ENCODE measurements around the gene CD79A. TPM values are rescaled to one million over a fixed set of nuclear protein-coding genes. Genes with fewer than 3 reads are reported as not detected.

CD79A gene
- total RNA-seq (2014; rRNA removed; shearing (Covaris generic); ENCODE audit: low replicate concordance), result 970 and 1,036 TPM in 2 replicates

GRCh38 chr19:41876847-41877832 lies at the start of gene CD79A:
Gene CD79A, plus strand, starts transcription at chr19:41877279. Its CDS starts 26 bp downstream, at chr19:41877305.
- peak within 1 kb of the TSS; percentile 91 for H3K4me3 ChIP-seq (ENCODE audit: low read length)
- H2AFZ ChIP-seq (ENCODE audit: low read length), result no peak within 1 kb of the TSS
- peaks cover 6% of the 10 kb centered on the region; the same call in 1 of the 2 replicates for H3K36me3 ChIP-seq (ENCODE audit: insufficient read depth, low read length)
- DNase-seq, result peak; percentile 98
- H3K9me3 ChIP-seq (ENCODE audit: low read length), result no peaks in the 10 kb centered on the region
- peaks cover 64% of the 10 kb centered on the region for H3K4me1 ChIP-seq (ENCODE audit: low read length)
- no peaks in the 10 kb centered on the region for H3K9me2 ChIP-seq (replicated peaks; ENCODE audit: insufficient read depth, low read length)
- H3K9ac ChIP-seq (ENCODE audit: low read length), result peak within 1 kb of the TSS; percentile 99
- no peaks in the 10 kb centered on the region for H3K27me3 ChIP-seq (ENCODE audit: low read length)
- H4K20me1 ChIP-seq (ENCODE audit: insufficient read depth, low read depth, low read length), result no peaks in the 10 kb centered on the region
- peak within 1 kb of the TSS; percentile 99 for H3K27ac ChIP-seq (ENCODE audit: low read length)
- H3K4me2 ChIP-seq (ENCODE audit: low read depth, low read length, poor library complexity, severe bottlenecking), result peak within 1 kb of the TSS; percentile 97
- H3K79me2 ChIP-seq (ENCODE audit: low read length), result peaks cover 26% of the 10 kb centered on the region

DNA sequence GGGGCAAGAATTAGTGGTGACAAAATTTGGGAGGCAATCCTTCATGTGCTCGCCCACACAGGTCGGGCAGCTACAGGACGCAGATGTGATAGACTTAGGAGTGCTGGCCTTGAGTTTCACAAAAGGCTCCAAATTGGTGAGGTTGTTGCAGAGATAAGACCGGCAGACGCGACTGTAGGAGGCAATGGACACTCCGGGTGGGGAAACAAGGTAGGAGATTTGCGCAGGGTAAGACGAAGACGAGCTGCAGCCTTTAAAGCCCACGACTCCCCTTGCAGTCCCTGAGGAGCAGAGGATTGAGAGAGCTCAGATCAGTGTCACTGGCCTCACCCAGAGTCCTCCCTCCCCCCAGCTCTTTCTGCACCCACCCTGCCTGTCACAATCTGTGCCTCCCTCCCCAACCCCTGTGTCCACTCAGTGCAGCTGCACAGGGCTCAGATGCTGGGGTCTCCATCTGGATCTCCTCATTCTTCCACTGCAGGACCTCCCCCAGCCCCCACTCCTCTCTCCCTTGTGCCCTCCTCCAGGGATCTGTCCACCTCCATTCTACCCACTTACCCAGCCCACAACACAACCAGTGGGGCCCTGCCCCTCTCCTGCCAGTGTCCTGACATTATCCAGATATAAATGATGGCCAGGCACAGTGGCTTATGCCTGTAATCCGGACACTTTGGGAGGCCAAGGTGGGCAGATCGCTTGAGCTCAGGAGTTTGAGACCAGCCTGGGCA lies 38.9 kb upstream of the CD79A start:
- H3K9ac ChIP-seq (ENCODE audit: low read length), result no peak overlapping the region

GRCh38 chr19:41839211-41839610 lies 37.9 kb upstream of the CD79A start:
- no peak overlapping the region for H3K4me3 ChIP-seq (ENCODE audit: low read length)
- H3K36me3 ChIP-seq (ENCODE audit: insufficient read depth, low read length), result no peaks in the 10 kb centered on the region
- no peaks in the 10 kb centered on the region for H3K9me3 ChIP-seq (ENCODE audit: low read length)
- H3K4me1 ChIP-seq (ENCODE audit: low read length), result peaks cover 9% of the 10 kb centered on the region
- H3K27me3 ChIP-seq (ENCODE audit: low read length), result no peaks in the 10 kb centered on the region
- no peak for DNase-seq
- no peaks in the 10 kb centered on the region for H3K9me2 ChIP-seq (replicated peaks; ENCODE audit: insufficient read depth, low read length)
- H4K20me1 ChIP-seq (ENCODE audit: insufficient read depth, low read depth, low read length), result 0 out of 2 replicates have a peak, but pooled peaks cover 3% of the 10 kb centered on the region
- no peaks in the 10 kb centered on the region for H3K79me2 ChIP-seq (ENCODE audit: low read length)
- H3K4me2 ChIP-seq (ENCODE audit: low read depth, low read length, poor library complexity, severe bottlenecking), result no peak overlapping the region
- H3K27ac ChIP-seq (ENCODE audit: low read length), result no peak overlapping the region
- H2AFZ ChIP-seq (ENCODE audit: low read length), result no peak overlapping the region
- H3K9ac ChIP-seq (ENCODE audit: low read length), result no peak overlapping the region

More for the DNA sequence above, 38.9 kb upstream of the CD79A start:
- no peak for DNase-seq
- H3K9me3 ChIP-seq (ENCODE audit: low read length), result no peaks in the 10 kb centered on the region
- no peaks in the 10 kb centered on the region for H3K79me2 ChIP-seq (ENCODE audit: low read length)
- no peaks in the 10 kb centered on the region for H3K27me3 ChIP-seq (ENCODE audit: low read length)
- 0 out of 2 replicates have a peak, but pooled peaks cover 3% of the 10 kb centered on the region for H4K20me1 ChIP-seq (ENCODE audit: insufficient read depth, low read depth, low read length)
- peaks cover 9% of the 10 kb centered on the region for H3K4me1 ChIP-seq (ENCODE audit: low read length)
- H2AFZ ChIP-seq (ENCODE audit: low read length), result no peak overlapping the region
- H3K4me3 ChIP-seq (ENCODE audit: low read length), result no peak overlapping the region
- H3K36me3 ChIP-seq (ENCODE audit: insufficient read depth, low read length), result no peaks in the 10 kb centered on the region
- no peak overlapping the region for H3K27ac ChIP-seq (ENCODE audit: low read length)
- H3K9me2 ChIP-seq (replicated peaks; ENCODE audit: insufficient read depth, low read length), result no peaks in the 10 kb centered on the region
- no peak overlapping the region for H3K4me2 ChIP-seq (ENCODE audit: low read depth, low read length, poor library complexity, severe bottlenecking)

DNA sequence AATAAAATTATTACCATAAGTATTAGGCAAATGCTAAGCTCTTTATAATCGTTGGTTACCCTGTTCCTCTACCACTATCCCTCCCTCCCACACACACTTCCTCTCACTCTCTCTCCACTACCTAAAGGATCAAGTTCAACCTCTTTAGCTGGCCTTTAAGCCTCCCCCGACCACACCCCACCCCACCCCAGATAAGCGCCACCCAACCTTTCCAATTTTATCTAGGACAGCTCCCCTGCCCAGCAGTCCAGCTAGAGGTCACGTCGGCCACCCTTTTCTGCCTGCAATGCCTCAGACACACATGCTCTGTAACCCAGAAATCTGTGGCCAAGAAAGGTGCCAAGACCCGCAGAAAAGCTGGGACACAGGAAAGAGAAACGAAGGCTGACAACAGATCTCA lies 33.7 kb upstream of the CD79A start:
- no peaks in the 10 kb centered on the region for H3K9me2 ChIP-seq (replicated peaks; ENCODE audit: insufficient read depth, low read length)

GRCh38 chr19:41844601-41845000 lies 32.5 kb upstream of the CD79A start, which contains the start of gene LYPD4:
Gene LYPD4, minus strand, starts transcription at chr19:41844683. Its CDS starts 5,398 bp downstream, at chr19:41839285.
- no peaks in the 10 kb centered on the region for H4K20me1 ChIP-seq (ENCODE audit: insufficient read depth, low read depth, low read length)
- no peak within 1 kb of the TSS for H3K4me2 ChIP-seq (ENCODE audit: low read depth, low read length, poor library complexity, severe bottlenecking)
- H3K9me3 ChIP-seq (ENCODE audit: low read length), result no peaks in the 10 kb centered on the region
- H3K9ac ChIP-seq (ENCODE audit: low read length), result no peak within 1 kb of the TSS
- H3K4me3 ChIP-seq (ENCODE audit: low read length), result no peak within 1 kb of the TSS
- no peaks in the 10 kb centered on the region for H3K27me3 ChIP-seq (ENCODE audit: low read length)
- H3K4me1 ChIP-seq (ENCODE audit: low read length), result no peaks in the 10 kb centered on the region
- no peaks in the 10 kb centered on the region for H3K79me2 ChIP-seq (ENCODE audit: low read length)
- H3K36me3 ChIP-seq (ENCODE audit: insufficient read depth, low read length), result no peaks in the 10 kb centered on the region
- no peak within 1 kb of the TSS for H3K27ac ChIP-seq (ENCODE audit: low read length)
- H2AFZ ChIP-seq (ENCODE audit: low read length), result no peak within 1 kb of the TSS
- no peaks in the 10 kb centered on the region for H3K9me2 ChIP-seq (replicated peaks; ENCODE audit: insufficient read depth, low read length)
- DNase-seq, result peak; percentile 56

More for the DNA sequence above, 33.7 kb upstream of the CD79A start:
- Histone ChIP-seq H4K20me1 (ENCODE audit: insufficient read depth, low read depth, low read length) (no peaks in the 10 kb centered on the region), H3K4me2 (ENCODE audit: low read depth, low read length, poor library complexity, severe bottlenecking) (no peak overlapping the region), H3K9me3 (ENCODE audit: low read length) (no peaks in the 10 kb centered on the region), H3K4me1 (ENCODE audit: low read length) (no peaks in the 10 kb centered on the region), H3K4me3 (ENCODE audit: low read length) (no peak overlapping the region), H3K79me2 (ENCODE audit: low read length) (no peaks in the 10 kb centered on the region), H3K36me3 (ENCODE audit: insufficient read depth, low read length) (no peaks in the 10 kb centered on the region), H3K9ac (ENCODE audit: low read length) (no peak overlapping the region), H3K27ac (ENCODE audit: low read length) (no peak overlapping the region), H3K27me3 (ENCODE audit: low read length) (no peaks in the 10 kb centered on the region), H2AFZ (ENCODE audit: low read length) (no peak overlapping the region)
- no peak for DNase-seq

DNA sequence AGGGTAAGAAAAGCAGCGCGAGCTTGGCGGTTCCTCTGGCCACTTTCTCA lies 32.3 kb upstream of the CD79A start, which contains the start of gene DMRTC2:
TSS of gene DMRTC2 (plus strand) at position 42 of the 50 bp plus-strand sequence. CDS start 2,387 bp downstream, outside the sequence.
- Histone ChIP-seq H3K9me2 (replicated peaks; ENCODE audit: insufficient read depth, low read length) (no peaks in the 10 kb centered on the region), H4K20me1 (ENCODE audit: insufficient read depth, low read depth, low read length) (no peaks in the 10 kb centered on the region), H3K9ac (ENCODE audit: low read length) (no peak within 1 kb of the TSS), H2AFZ (ENCODE audit: low read length) (no peak within 1 kb of the TSS), H3K27ac (ENCODE audit: low read length) (no peak within 1 kb of the TSS), H3K79me2 (ENCODE audit: low read length) (no peaks in the 10 kb centered on the region), H3K4me1 (ENCODE audit: low read length) (no peaks in the 10 kb centered on the region), H3K4me3 (ENCODE audit: low read length) (no peak within 1 kb of the TSS), H3K4me2 (ENCODE audit: low read depth, low read length, poor library complexity, severe bottlenecking) (no peak within 1 kb of the TSS), H3K27me3 (ENCODE audit: low read length) (no peaks in the 10 kb centered on the region), H3K36me3 (ENCODE audit: insufficient read depth, low read length) (no peaks in the 10 kb centered on the region), H3K9me3 (ENCODE audit: low read length) (no peaks in the 10 kb centered on the region)
- no peak for DNase-seq

DNA sequence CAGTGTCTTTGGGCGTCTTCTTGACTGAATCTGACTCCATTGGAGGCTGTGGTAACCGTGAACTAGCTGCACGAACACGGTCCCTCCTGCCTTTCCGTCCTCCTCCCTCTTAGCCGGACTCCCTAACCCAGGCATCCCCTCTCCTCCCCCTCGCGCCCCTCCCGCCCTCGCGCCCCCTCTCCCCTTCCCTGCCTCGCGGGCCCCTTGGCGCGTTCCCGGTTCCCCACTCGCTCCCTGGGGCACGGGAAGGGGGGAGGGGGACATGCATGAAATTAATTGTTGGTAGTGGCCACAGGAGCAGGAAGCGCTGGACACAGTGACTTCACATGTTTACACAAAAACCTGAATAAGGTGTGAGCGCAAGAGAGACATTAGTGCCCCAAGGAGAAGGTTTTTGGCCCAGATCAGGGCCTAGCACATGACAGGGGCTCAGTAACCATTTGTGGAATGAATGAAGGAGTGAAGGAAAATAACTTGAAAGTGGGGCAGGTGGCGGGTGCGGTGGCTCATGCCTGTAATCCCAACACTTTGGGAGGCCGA lies 32.0 kb upstream of the CD79A start:
- Histone ChIP-seq H3K4me1 (ENCODE audit: low read length) (no peaks in the 10 kb centered on the region), H3K9ac (ENCODE audit: low read length) (no peak overlapping the region), H3K4me3 (ENCODE audit: low read length) (no peak overlapping the region), H3K9me3 (ENCODE audit: low read length) (no peaks in the 10 kb centered on the region), H3K9me2 (replicated peaks; ENCODE audit: insufficient read depth, low read length) (no peaks in the 10 kb centered on the region), H2AFZ (ENCODE audit: low read length) (no peak overlapping the region), H3K27ac (ENCODE audit: low read length) (no peak overlapping the region), H3K27me3 (ENCODE audit: low read length) (no peaks in the 10 kb centered on the region), H3K79me2 (ENCODE audit: low read length) (no peaks in the 10 kb centered on the region), H4K20me1 (ENCODE audit: insufficient read depth, low read depth, low read length) (no peaks in the 10 kb centered on the region), H3K4me2 (ENCODE audit: low read depth, low read length, poor library complexity, severe bottlenecking) (no peak overlapping the region), H3K36me3 (ENCODE audit: insufficient read depth, low read length) (no peaks in the 10 kb centered on the region)
- no peak for DNase-seq
